OCI-LY1 (cell line): Measurements from ENCODE around the gene VRTN.

Experiments used
- H2AFZ ChIP-seq: fragments of 200-600 bp; sonication (generic), shearing (Covaris generic); 2 replicates; pipeline ENCODE4 v1.6.0; 2014; ENCODE audit warnings: antibody characterized with exemption, mild to moderate bottlenecking, low read length
- H3F3A ChIP-seq: fragments of 200-600 bp; sonication (generic), shearing (Covaris generic); 2 replicates; pipeline ENCODE4 v1.6.0; 2014; ENCODE audit warnings: mild to moderate bottlenecking, antibody characterized with exemption, low read length, moderate library complexity; ENCODE audit not compliant: insufficient read depth
- H3K27ac ChIP-seq: fragments of 200-600 bp; sonication (generic); 2 replicates; pipeline ENCODE4 v1.5.1; 2014; ENCODE audit warnings: low read length, mixed run types, mild to moderate bottlenecking, low read depth; ENCODE audit not compliant: poor library complexity, severe bottlenecking
- H3K27me3 ChIP-seq: fragments of 200-600 bp; sonication (generic); 2 replicates; pipeline ENCODE4 v1.6.0; 2014; ENCODE audit warnings: antibody characterized with exemption, mild to moderate bottlenecking, low read length, moderate library complexity; ENCODE audit not compliant: insufficient read depth
- H3K36me3 ChIP-seq: fragments of 200-600 bp; sonication (generic); 2 replicates; pipeline ENCODE4 v1.6.1; 2014; ENCODE audit warnings: mild to moderate bottlenecking, antibody characterized with exemption, low read length, moderate library complexity, mixed read lengths; ENCODE audit not compliant: insufficient read depth
- H3K4me1 ChIP-seq: fragments of 200-600 bp; sonication (generic); 2 replicates; pipeline ENCODE4 v1.5.1; 2014; ENCODE audit warnings: mild to moderate bottlenecking, low read length, moderate library complexity; ENCODE audit not compliant: insufficient read depth, severe bottlenecking
- H3K4me2 ChIP-seq: fragments of 200-600 bp; sonication (generic), shearing (Covaris generic); 2 replicates; pipeline ENCODE4 v1.6.1; 2014; ENCODE audit warnings: low read length
- H3K4me3 ChIP-seq: fragments of 200-600 bp; sonication (generic); 2 replicates; pipeline ENCODE4 v1.5.1; 2014; ENCODE audit warnings: low read length, low read depth, mild to moderate bottlenecking, mixed read lengths; ENCODE audit not compliant: poor library complexity, severe bottlenecking
- H3K79me2 ChIP-seq: fragments of 200-600 bp; shearing (Covaris generic); 2 replicates; pipeline ENCODE4 v1.6.1; 2016; ENCODE audit warnings: mixed run types, low read length, mixed read lengths; ENCODE audit not compliant: insufficient read depth
- H3K9ac ChIP-seq: fragments of 200-600 bp; sonication (generic), shearing (Covaris generic); 2 replicates; pipeline ENCODE4 v1.6.1; 2014; ENCODE audit warnings: mild to moderate bottlenecking, low read length, mixed read lengths
- H3K9me2 ChIP-seq: fragments of 200-600 bp; sonication (generic), shearing (Covaris generic); 2 replicates; pipeline ENCODE4 v1.6.1; 2014; ENCODE audit warnings: low read depth, mild to moderate bottlenecking, low read length, mixed read lengths
- H3K9me3 ChIP-seq: fragments of 200-600 bp; shearing (Covaris generic); 2 replicates; pipeline ENCODE4 v1.6.1; 2014; ENCODE audit warnings: low read length, mixed read lengths
- H4K20me1 ChIP-seq: fragments of 200-600 bp; sonication (generic), shearing (Covaris generic); 2 replicates; pipeline ENCODE4 v1.6.0; 2016; ENCODE audit warnings: mild to moderate bottlenecking, low read length; ENCODE audit not compliant: insufficient read depth
- EZH2 ChIP-seq: fragments of 200-600 bp; sonication (generic), shearing (Covaris generic); IDR thresholded peaks from 2 replicates; pipeline ENCODE4 v1.8.0; 2017; ENCODE audit warnings: borderline replicate concordance, mixed run types, mild to moderate bottlenecking, antibody characterized with exemption, low read length, moderate library complexity, mixed read lengths
- TF ChIP-seq, protein P1 (sequence below): fragments of 200-600 bp; sonication (generic), shearing (Covaris generic); IDR thresholded peaks from 2 replicates; pipeline ENCODE4 v1.5.1; 2017; ENCODE audit warnings: mild to moderate bottlenecking, antibody characterized with exemption, low read length, moderate library complexity, mixed read lengths

The VRTN gene

DNA sequence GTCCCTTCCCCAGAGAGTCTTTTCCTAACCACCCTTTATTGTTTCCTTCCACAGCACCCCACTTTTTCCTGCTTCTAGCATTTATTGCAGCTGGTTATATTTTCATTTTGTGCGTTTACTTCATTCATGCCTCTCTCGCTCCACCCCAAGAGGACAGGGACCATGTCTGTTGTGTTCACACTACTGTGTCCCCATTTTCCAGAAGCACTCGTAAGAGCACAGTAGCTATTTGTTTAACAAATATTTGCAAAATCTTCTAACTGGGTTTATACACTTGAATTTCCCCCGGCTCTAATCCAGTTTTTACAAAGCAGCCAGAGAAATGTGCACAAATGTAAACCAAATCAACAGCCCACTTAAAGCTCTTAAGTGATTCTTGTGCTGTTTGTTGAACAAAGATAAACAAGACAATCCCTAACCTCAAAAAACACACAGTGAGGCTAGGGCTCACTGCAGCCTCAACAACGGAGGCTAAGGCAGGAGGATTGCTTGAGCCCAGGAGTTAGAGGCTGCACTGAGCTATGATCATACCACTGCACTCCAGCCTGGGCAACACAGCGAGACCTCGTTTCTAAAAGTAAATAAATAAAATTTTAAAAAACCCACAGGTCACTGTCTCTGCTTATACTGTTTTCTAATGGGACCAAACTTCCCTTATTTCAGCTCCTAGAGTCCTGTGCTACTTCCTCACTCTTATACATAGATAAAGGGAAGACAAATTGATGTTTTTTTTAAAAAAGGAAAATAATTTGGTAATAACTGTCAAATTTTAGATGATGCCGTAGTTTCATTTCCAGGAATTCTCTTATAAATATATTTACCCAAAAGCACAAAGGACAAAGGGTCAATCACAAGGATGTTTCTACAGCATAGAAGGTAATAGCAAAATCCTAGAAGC lies 38.9 kb upstream of the VRTN start:
- no peak overlapping the region for H3K9ac ChIP-seq
- H3K79me2 ChIP-seq: no peaks in the 10 kb centered on the region
- no peaks in the 10 kb centered on the region for H3K9me2 ChIP-seq
- H3K27ac ChIP-seq: no peak overlapping the region
- H3F3A ChIP-seq: no peaks in the 10 kb centered on the region
- H3K36me3 ChIP-seq: no peaks in the 10 kb centered on the region
- H3K4me3 ChIP-seq: no peak overlapping the region
- no peaks in the 10 kb centered on the region for H4K20me1 ChIP-seq
- no peak overlapping the region for H3K4me2 ChIP-seq
- no peaks in the 10 kb centered on the region for H3K9me3 ChIP-seq
- H3K27me3 ChIP-seq: no peaks in the 10 kb centered on the region
- H3K4me1 ChIP-seq: no peaks in the 10 kb centered on the region
- no peak overlapping the region for H2AFZ ChIP-seq
- TF ChIP-seq, protein P1, sequence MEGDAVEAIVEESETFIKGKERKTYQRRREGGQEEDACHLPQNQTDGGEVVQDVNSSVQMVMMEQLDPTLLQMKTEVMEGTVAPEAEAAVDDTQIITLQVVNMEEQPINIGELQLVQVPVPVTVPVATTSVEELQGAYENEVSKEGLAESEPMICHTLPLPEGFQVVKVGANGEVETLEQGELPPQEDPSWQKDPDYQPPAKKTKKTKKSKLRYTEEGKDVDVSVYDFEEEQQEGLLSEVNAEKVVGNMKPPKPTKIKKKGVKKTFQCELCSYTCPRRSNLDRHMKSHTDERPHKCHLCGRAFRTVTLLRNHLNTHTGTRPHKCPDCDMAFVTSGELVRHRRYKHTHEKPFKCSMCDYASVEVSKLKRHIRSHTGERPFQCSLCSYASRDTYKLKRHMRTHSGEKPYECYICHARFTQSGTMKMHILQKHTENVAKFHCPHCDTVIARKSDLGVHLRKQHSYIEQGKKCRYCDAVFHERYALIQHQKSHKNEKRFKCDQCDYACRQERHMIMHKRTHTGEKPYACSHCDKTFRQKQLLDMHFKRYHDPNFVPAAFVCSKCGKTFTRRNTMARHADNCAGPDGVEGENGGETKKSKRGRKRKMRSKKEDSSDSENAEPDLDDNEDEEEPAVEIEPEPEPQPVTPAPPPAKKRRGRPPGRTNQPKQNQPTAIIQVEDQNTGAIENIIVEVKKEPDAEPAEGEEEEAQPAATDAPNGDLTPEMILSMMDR: no peak
- no peak for TF ChIP-seq EZH2

DNA sequence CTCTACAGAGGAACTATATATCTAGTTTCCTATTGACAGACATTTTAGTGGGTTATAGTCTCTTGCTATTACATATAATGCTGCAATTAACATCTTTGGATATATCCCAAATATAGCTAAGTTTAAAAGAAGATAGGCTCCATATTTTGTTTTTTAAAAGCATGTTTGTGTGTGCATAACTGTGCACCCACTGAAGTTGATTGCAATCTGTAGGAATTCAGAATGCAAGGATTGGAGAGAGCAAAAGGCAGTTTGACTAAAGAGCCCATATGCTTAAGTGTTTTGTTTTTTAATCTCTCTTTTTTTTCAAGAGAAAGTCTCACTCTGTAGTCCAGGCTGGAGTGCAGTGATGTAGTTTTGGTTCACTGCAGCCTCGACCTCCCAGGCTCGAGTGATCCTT lies 36.1 kb upstream of the VRTN start:
- Histone ChIP-seq H3K36me3 (no peaks in the 10 kb centered on the region), H2AFZ (no peak overlapping the region), H3K79me2 (no peaks in the 10 kb centered on the region), H3F3A (no peaks in the 10 kb centered on the region), H3K9ac (no peak overlapping the region), H3K27me3 (no peaks in the 10 kb centered on the region), H3K4me3 (no peak overlapping the region), H4K20me1 (no peaks in the 10 kb centered on the region), H3K27ac (no peak overlapping the region), H3K9me2 (no peaks in the 10 kb centered on the region), H3K4me1 (no peaks in the 10 kb centered on the region), H3K4me2 (no peak overlapping the region), H3K9me3 (no peaks in the 10 kb centered on the region)
- TF ChIP-seq, protein P1: no peak
- TF ChIP-seq EZH2: no peak

DNA sequence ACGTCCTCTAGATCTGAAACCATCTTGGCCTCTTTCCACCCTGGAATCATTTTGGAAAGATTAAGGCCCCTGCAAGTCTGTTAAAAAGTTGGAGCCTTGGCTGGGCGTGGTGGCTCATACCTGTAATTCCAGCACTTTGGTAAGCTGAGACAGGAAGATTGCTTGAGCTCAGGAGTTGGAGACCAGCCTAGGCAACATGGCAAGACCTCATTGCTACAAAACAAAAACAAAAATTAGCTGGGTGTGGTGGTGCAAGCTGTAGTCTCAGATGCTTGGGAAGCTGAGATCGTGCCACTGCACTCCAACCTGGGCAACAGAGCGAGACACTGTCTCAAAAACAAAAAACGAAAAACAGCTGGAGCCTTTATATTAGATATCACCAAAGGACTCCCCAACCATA lies 34.7 kb upstream of the VRTN start:
- Histone ChIP-seq H3K4me3 (no peak overlapping the region), H3K9me2 (no peaks in the 10 kb centered on the region), H4K20me1 (no peaks in the 10 kb centered on the region), H2AFZ (no peak overlapping the region), H3K4me2 (no peak overlapping the region), H3K9ac (no peak overlapping the region), H3K27ac (no peak overlapping the region), H3K4me1 (no peaks in the 10 kb centered on the region), H3K27me3 (no peaks in the 10 kb centered on the region), H3F3A (no peaks in the 10 kb centered on the region), H3K36me3 (no peaks in the 10 kb centered on the region), H3K79me2 (no peaks in the 10 kb centered on the region), H3K9me3 (no peaks in the 10 kb centered on the region)
- no peak for TF ChIP-seq EZH2
- TF ChIP-seq, protein P1: no peak
